PC-9 (cell line): ENCODE data around the gene USHBP1. TPM values are rescaled to one million over a fixed set of nuclear protein-coding genes. Genes with fewer than 3 reads are reported as not detected.

Experiments used
- BruUV-seq: library from RNA; stranded (reverse); fragments of 400-500 nt; replicated peaks from 2 replicates; lab custom pipeline; 2021; lab: Mats Ljungman, UMichigan
- CTCF ChIA-PET: fragments of 300-600 bp; sonication (Branson Sonifier 250); formaldehyde crosslinking; loops from one replicate; lab custom pipeline; 2022; ENCODE audit warnings: antibody characterized with exemption; lab: Charles Lee
- POLR2A ChIA-PET: fragments of 300-600 bp; sonication (Branson Sonifier 250); formaldehyde crosslinking; loops from one replicate; lab custom pipeline; 2022; ENCODE audit warnings: antibody characterized with exemption; ENCODE audit not compliant: unreplicated experiment; lab: Charles Lee
- DNase-seq, 2 experiments: peaks; one replicate each; pipeline versions ENCODE4 v3.0.0 to v3.0.0-alpha.2; 2015 to 2022; ENCODE audit warnings: mixed read lengths in 1 of 2
- H2AFZ ChIP-seq: fragments of 200-600 bp; sonication (generic); 2 replicates; pipeline ENCODE4 v1.8.1; 2017; ENCODE audit warnings: antibody characterized with exemption
- H3F3A ChIP-seq: fragments of 200-600 bp; sonication (generic); 2 replicates; pipeline ENCODE4 v1.8.1; 2017; ENCODE audit warnings: antibody characterized with exemption, mild to moderate bottlenecking, low read depth; ENCODE audit not compliant: insufficient read depth
- H3K27ac ChIP-seq: fragments of 200-600 bp; sonication (generic); 2 replicates; pipeline ENCODE4 v1.6.1; 2016; ENCODE audit warnings: mixed run types
- H3K27me3 ChIP-seq: fragments of 200-600 bp; sonication (generic); 2 replicates; pipeline ENCODE4 v1.6.1; 2016; ENCODE audit warnings: low read depth, mixed run types; ENCODE audit not compliant: insufficient read depth
- H3K36me3 ChIP-seq: fragments of 200-600 bp; sonication (generic); 2 replicates; pipeline ENCODE4 v1.6.1; 2016; ENCODE audit warnings: low read depth, mixed run types
- H3K4me1 ChIP-seq: fragments of 200-600 bp; sonication (generic); replicated peaks from 2 replicates; pipeline ENCODE4 v1.6.1; 2016; ENCODE audit warnings: mixed run types; ENCODE audit not compliant: insufficient read depth
- H3K4me2 ChIP-seq: fragments of 200-600 bp; sonication (generic); 2 replicates; pipeline ENCODE4 v1.6.1; 2017; ENCODE audit warnings: mixed run types
- H3K4me3 ChIP-seq: fragments of 200-600 bp; sonication (generic); 2 replicates; pipeline ENCODE4 v1.6.1; 2016; ENCODE audit warnings: mixed run types
- H3K79me2 ChIP-seq: fragments of 200-600 bp; sonication (generic); 2 replicates; pipeline ENCODE4 v1.6.1; 2017; ENCODE audit warnings: low read depth, mixed run types
- H3K9me2 ChIP-seq: fragments of 200-600 bp; sonication (generic); 2 replicates; pipeline ENCODE4 v1.8.1; 2017; ENCODE audit warnings: mild to moderate bottlenecking; ENCODE audit not compliant: insufficient read depth
- H3K9me3 ChIP-seq: fragments of 200-600 bp; sonication (generic); 2 replicates; pipeline ENCODE4 v1.8.1; 2016; ENCODE audit warnings: low read depth; ENCODE audit not compliant: insufficient read depth
- H4K20me1 ChIP-seq: fragments of 200-600 bp; sonication (generic); 2 replicates; pipeline ENCODE4 v1.8.1; 2017; ENCODE audit not compliant: insufficient read depth
- CTCF ChIP-seq: fragments of 200-600 bp; sonication (generic); conservative IDR thresholded peaks from 2 replicates; pipeline ENCODE4 v1.6.1; 2017; ENCODE audit warnings: mixed run types, antibody characterized with exemption, mild to moderate bottlenecking, moderate library complexity
- EZH2 ChIP-seq: fragments of 200-600 bp; sonication (generic); IDR thresholded peaks from 2 replicates; pipeline ENCODE4 v1.8.0; 2017; ENCODE audit warnings: antibody characterized with exemption, low read depth
- intact Hi-C: fragments of 100-400 bp; cut with micrococcal nuclease; formaldehyde crosslinking; loops from one replicate; pipeline ENCODE4 v1.10.0; 2022; ENCODE audit not compliant: unreplicated experiment
- total RNA-seq: library from RNA; stranded (reverse); gene quantifications from 2 replicates; pipeline ENCODE4 v1.2.3, GENCODE V29; 2021

Gene USHBP1
- total RNA-seq, 1 experiment from 2014 or later: not detected

- intact Hi-C loops: no loop called here
- no peaks in the 10 kb centered on the region for H3K27me3 ChIP-seq
- H3K4me1 ChIP-seq: peaks cover 19% of the 10 kb centered on the region
- H3K4me3 ChIP-seq: no peak overlapping the region
- ChIA-PET POLR2A (no interaction called here), CTCF (no interaction called here)
- H3K4me2 ChIP-seq: no peak overlapping the region; the same call in 1 of the 2 replicates
- BruUV-seq: no TSS peak
- H3K36me3 ChIP-seq: no peaks in the 10 kb centered on the region
- no peaks in the 10 kb centered on the region for H3K79me2 ChIP-seq
- H3F3A ChIP-seq: peaks cover 22% of the 10 kb centered on the region
- peak in 1 of 2 experiments; percentile 29 for DNase-seq
- H3K9me3 ChIP-seq: no peaks in the 10 kb centered on the region
- H3K9me2 ChIP-seq: no peaks in the 10 kb centered on the region
- no peak overlapping the region for H2AFZ ChIP-seq
- no peak overlapping the region for H3K27ac ChIP-seq
- TF ChIP-seq EZH2: no peak
- TF ChIP-seq CTCF: no peak
- no peaks in the 10 kb centered on the region for H4K20me1 ChIP-seq
Observed at GRCh38 chr19:17256130-17256529, 8.4 kb downstream of the USHBP1 start.

- Histone ChIP-seq H3K27ac (peak overlapping the region; percentile 68), H3K9me3 (no peaks in the 10 kb centered on the region), H3F3A (peaks cover 22% of the 10 kb centered on the region), H3K9me2 (no peaks in the 10 kb centered on the region), H3K4me3 (no peak overlapping the region), H3K4me1 (peaks cover 17% of the 10 kb centered on the region), H4K20me1 (no peaks in the 10 kb centered on the region), H3K27me3 (no peaks in the 10 kb centered on the region), H3K79me2 (no peaks in the 10 kb centered on the region), H3K4me2 (peak overlapping the region; percentile 53), H2AFZ (0 out of 2 replicates have a peak overlapping the region, but pooled peaks have one; percentile 3), H3K36me3 (no peaks in the 10 kb centered on the region)
- intact Hi-C loops: no loop called here
- BruUV-seq: no TSS peak
- no peak for TF ChIP-seq EZH2
- TF ChIP-seq CTCF: no peak
- CTCF ChIA-PET: interaction anchor here (0.7 kb wide), 1 partner anchor 54 kb away, joined by 3 read pairs; no protein-coding TSS in a partner anchor
- DNase-seq: peak; percentile 77 to 95
- POLR2A ChIA-PET: interaction anchor here (0.6 to 1.2 kb wide), 5 partner anchors 10 to 75 kb away, joined by 3 to 13 read pairs (median 5); partner anchors contain the start of genes BABAM1 and USE1
Observed at GRCh38 chr19:17255150-17255621, 9.4 kb downstream of the USHBP1 start.

- Histone ChIP-seq H3K4me3 (no peak overlapping the region), H4K20me1 (no peaks in the 10 kb centered on the region), H3K4me2 (peak overlapping the region; percentile 20), H2AFZ (no peak overlapping the region), H3K27ac (peak overlapping the region; percentile 68), H3K36me3 (no peaks in the 10 kb centered on the region), H3K79me2 (no peaks in the 10 kb centered on the region), H3K9me3 (no peaks in the 10 kb centered on the region), H3K9me2 (no peaks in the 10 kb centered on the region), H3K27me3 (no peaks in the 10 kb centered on the region), H3F3A (peaks cover 27% of the 10 kb centered on the region), H3K4me1 (peaks cover 23% of the 10 kb centered on the region)
- peak in 1 of 2 experiments; percentile 40 for DNase-seq
- BruUV-seq: no TSS peak
- TF ChIP-seq CTCF (no peak), EZH2 (no peak)
- CTCF ChIA-PET: no interaction called here
- POLR2A ChIA-PET: interaction anchor here (1.0 to 1.2 kb wide), 2 partner anchors 12 to 40 kb away, joined by 5 to 13 read pairs; partner anchors contain the start of genes BABAM1 and USE1
- intact Hi-C loops: no loop called here
Observed at GRCh38 chr19:17254636-17255035, 9.9 kb downstream of the USHBP1 start.
